ENCODE data around the gene CLINT1.
A peak's percentile ranks its signal among the peaks of the same experiment; 100 is the strongest.

The CLINT1 gene

DNA sequence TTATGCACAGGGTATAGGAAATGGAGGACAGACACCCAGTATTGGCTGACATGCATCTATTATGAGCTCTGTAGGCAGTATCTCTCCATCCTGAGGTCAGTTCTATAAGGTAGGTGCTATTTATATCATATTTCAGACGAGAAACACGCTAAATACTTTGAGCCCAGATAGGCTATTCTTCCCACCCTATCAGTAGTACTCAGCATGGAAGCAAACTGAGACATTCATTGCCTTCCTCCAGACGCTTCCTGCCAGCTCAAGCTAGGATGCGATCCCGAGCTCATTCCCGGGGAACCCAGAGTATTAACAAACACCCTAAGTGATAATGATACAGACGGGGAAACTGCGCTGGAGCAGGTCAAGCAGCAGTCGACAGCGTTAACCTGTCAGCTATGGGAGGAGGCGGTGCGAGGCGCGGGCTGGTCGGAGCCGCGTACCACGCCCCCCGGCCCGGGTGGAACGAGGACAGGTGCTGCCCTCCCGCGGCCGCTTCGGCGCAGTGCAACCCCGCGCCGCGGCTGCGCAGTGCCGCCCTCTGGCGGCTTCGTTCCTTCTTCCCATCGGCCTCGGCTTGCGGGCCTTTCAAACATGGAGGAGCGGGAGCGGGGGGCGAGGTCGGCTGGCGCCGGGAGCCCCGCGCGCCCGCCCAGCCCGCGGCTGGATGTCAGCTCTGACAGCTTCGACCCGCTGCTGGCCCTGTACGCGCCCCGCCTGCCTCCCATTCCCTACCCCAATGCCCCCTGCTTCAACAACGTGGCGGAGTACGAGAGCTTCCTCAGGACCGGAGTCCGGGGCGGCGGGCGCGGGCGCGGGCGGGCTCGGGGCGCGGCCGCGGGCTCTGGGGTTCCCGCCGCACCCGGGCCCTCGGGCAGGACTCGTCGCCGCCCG, 115.5 kb downstream of the CLINT1 start, which contains the start of gene LSM11:
LSM11 (plus strand) TSS at position 550 of the 888 bp plus-strand sequence; CDS start at position 589, 39 bp downstream.
- TF ChIP-seq ZFX (IDR thresholded peaks at IDR 0.05), result 0 out of 2 replicates have a peak, but pooled peaks have one; percentile 30
- TF ChIP-seq, protein P1, sequence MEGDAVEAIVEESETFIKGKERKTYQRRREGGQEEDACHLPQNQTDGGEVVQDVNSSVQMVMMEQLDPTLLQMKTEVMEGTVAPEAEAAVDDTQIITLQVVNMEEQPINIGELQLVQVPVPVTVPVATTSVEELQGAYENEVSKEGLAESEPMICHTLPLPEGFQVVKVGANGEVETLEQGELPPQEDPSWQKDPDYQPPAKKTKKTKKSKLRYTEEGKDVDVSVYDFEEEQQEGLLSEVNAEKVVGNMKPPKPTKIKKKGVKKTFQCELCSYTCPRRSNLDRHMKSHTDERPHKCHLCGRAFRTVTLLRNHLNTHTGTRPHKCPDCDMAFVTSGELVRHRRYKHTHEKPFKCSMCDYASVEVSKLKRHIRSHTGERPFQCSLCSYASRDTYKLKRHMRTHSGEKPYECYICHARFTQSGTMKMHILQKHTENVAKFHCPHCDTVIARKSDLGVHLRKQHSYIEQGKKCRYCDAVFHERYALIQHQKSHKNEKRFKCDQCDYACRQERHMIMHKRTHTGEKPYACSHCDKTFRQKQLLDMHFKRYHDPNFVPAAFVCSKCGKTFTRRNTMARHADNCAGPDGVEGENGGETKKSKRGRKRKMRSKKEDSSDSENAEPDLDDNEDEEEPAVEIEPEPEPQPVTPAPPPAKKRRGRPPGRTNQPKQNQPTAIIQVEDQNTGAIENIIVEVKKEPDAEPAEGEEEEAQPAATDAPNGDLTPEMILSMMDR (conservative IDR thresholded peaks at IDR 0.05), result peak; percentile 100
- peak within 1 kb of the TSS; percentile 72 for H3K27ac ChIP-seq

DNA sequence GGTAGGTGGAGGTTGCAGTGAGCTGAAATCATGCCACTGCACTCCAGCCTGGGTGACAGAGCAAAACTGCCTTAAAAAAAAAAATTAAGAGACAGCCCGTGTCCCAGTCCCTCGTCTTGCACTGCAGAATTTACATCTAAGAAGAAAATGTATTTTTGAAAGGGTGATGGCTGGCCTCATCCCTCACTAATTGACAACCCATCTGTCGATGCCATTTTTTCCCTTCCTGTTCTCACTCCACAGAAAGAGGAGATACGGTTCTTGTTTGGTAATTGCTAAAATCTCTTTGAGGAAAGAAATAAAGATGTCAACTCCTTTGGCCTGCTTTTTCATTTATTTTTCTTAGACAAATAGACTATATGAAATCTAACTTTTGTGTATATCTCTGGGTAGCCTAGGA, 117.8 kb downstream of the CLINT1 start:
- no peak overlapping the region for H3K27ac ChIP-seq
- TF ChIP-seq, protein P1 (conservative IDR thresholded peaks at IDR 0.05), result no peak
- no peak for TF ChIP-seq ZFX (IDR thresholded peaks at IDR 0.05)

DNA sequence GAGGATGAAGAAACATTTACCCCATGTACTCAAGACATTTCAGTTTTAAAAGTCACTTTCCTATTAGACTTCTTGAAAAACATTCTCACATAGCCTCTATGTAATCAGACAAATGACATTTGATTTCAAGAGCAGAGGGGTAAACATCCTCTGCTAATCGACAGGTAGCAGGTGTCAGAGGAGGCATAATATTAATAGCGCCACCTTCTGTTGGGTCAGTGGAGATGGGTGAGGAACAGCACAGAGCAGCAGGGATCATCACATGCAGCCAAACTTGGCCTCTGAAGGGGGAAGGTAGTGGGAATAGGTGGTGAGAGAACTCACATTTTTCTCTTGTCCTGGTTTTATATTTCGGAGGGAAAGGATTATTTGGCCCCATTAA, 118.7 kb downstream of the CLINT1 start:
- no peak overlapping the region for H3K27ac ChIP-seq
- TF ChIP-seq ZFX (IDR thresholded peaks at IDR 0.05), result no peak
- TF ChIP-seq, protein P1 (conservative IDR thresholded peaks at IDR 0.05), result peak; percentile 78

DNA sequence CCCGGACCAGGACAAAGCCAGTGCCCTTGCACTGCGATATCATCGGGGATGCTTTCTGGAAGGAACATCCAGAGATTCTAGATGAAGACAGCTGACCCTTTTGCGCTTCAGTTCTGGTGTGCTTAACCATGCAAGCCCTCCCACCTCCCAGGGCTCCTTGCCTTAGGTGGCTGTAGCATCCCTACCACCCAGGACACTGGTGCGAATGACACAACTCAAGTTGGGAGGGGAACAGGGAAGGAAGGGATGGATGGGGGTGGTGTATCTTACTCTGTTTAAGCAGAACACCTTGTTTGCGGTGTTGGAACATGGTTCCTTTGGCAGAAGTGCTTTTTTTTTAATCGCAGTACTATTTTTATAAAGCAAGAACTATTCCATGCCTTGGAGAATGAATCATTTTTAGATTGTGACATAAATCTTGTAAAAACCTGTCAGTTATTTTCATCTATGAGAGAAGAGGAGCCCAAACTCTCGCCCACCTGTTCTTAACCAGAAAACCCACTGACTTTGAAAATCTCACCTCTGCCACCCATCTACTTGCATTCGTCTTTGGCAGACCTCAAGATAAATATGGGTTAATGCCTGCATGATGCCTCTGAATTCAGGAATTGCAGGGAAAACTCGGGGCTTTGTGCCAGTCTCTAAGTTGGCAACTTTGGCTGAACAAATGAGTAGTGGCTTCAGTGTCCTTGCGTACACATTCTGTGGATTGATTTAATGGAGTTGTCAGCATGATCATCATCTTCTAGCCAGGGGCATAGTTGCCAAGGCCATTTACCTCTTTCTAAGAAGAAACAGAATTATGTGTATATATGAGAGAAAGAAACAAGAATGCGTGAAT, 119.3 kb downstream of the CLINT1 start:
- H3K27ac ChIP-seq, result no peak overlapping the region
- TF ChIP-seq, protein P1 (conservative IDR thresholded peaks at IDR 0.05), result no peak
- no peak for TF ChIP-seq ZFX (IDR thresholded peaks at IDR 0.05)

DNA sequence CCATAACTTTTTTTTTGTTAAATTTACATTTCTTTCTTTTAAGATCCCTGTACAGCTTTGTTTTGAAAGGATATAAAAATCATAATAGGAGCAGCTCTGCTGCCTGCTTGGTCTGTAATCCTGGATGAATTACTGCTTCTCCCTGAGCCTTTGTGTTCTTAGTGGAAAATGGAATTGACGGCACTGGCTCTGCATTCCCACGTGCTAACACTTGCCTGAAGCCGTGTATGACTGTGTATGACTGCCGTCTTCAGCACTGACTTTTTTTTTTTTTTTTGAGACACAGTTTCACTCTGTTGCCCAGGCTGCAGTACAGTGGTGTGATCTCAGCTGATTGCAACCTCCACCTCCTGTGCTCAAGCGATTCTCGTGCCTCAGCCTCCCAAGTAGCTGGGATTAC, 123.0 kb downstream of the CLINT1 start:
- TF ChIP-seq, protein P1 (conservative IDR thresholded peaks at IDR 0.05), result no peak
- TF ChIP-seq ZFX (IDR thresholded peaks at IDR 0.05), result no peak
- no peak overlapping the region for H3K27ac ChIP-seq

Data from C4-2B (cell line).